Liver (tissue), 9 donors: ENCODE results near the gene DPH2. TPM values are rescaled to one million over a fixed set of nuclear protein-coding genes. Genes with fewer than 3 reads are reported as not detected.

Experiments
- DNase-seq: peaks from one replicate; pipeline ENCODE4 v3.0.0-alpha.2; 2017; ENCODE audit warnings: low spot score
- H3K27ac ChIP-seq, 2 donors: one replicate each; pipeline ENCODE4 v1.7.0; 2013; ENCODE audit warnings: inconsistent platforms in 2 of 2, low read length in 2 of 2, control low read depth in 1 of 2, low read depth in 1 of 2, mild to moderate bottlenecking in 1 of 2
- H3K27me3 ChIP-seq, 4 donors: one replicate each; pipeline versions ENCODE4 v1.6.1 to v1.7.0; 2013; ENCODE audit warnings: low read length in 3 of 4, inconsistent platforms in 1 of 4, mild to moderate bottlenecking in 1 of 4, moderate library complexity in 1 of 4; ENCODE audit not compliant: control insufficient read depth in 4 of 4, insufficient read depth in 4 of 4
- H3K36me3 ChIP-seq, 4 donors: one replicate each; pipeline versions ENCODE4 v1.6.1 to v1.7.0; 2013; ENCODE audit warnings: low read length in 3 of 4, mild to moderate bottlenecking in 3 of 4, low read depth in 1 of 4, moderate library complexity in 1 of 4; ENCODE audit not compliant: control insufficient read depth in 4 of 4, insufficient read depth in 3 of 4
- H3K4me1 ChIP-seq, 4 donors: one replicate each; pipeline versions ENCODE4 v1.6.1 to v1.7.0; 2013; ENCODE audit warnings: low read length in 3 of 4, mild to moderate bottlenecking in 3 of 4, moderate library complexity in 1 of 4; ENCODE audit not compliant: control insufficient read depth in 4 of 4, insufficient read depth in 4 of 4
- H3K4me3 ChIP-seq, 3 donors: one replicate each; pipeline versions ENCODE4 v1.6.1 to v1.7.0; 2013; ENCODE audit warnings: low read length in 3 of 3, control low read depth in 1 of 3, low read depth in 1 of 3, mild to moderate bottlenecking in 1 of 3
- H3K9ac ChIP-seq, 2 donors: one replicate each; pipeline ENCODE4 v1.7.0; 2013; ENCODE audit warnings: low read length in 2 of 2, mild to moderate bottlenecking in 2 of 2, moderate library complexity in 2 of 2, control low read depth in 1 of 2, low read depth in 1 of 2
- H3K9me3 ChIP-seq, 4 donors: one replicate each; pipeline versions ENCODE4 v1.6.1 to v1.7.0; 2013; ENCODE audit warnings: low read length in 3 of 4; ENCODE audit not compliant: control insufficient read depth in 4 of 4
- ATF3 ChIP-seq: IDR thresholded peaks from 2 replicates; pipeline ENCODE4 v1.6.1; 2016; ENCODE audit warnings: antibody characterized with exemption
- CTCF ChIP-seq: fragments of 150-350 bp; IDR thresholded peaks from 2 replicates; pipeline ENCODE4 v1.5.1; 2017; ENCODE audit warnings: improper control_type of control experiment, low read depth, low read length; ENCODE audit not compliant: missing input control
- EGR1 ChIP-seq, 2 donors: IDR thresholded peaks; 2 replicates each; pipeline ENCODE4 v1.6.1; 2016 to 2018; ENCODE audit warnings: antibody characterized with exemption in 2 of 2, low read depth in 2 of 2
- FOXA1 ChIP-seq: IDR thresholded peaks from 2 replicates; pipeline ENCODE4 v1.6.1; 2016; ENCODE audit warnings: antibody characterized with exemption
- HNF4A ChIP-seq, 2 donors: conservative IDR thresholded peaks; 2 replicates each; pipeline ENCODE4 v1.6.1; 2016; ENCODE audit warnings: antibody characterized with exemption in 2 of 2, mild to moderate bottlenecking in 2 of 2
- HNF4G ChIP-seq: IDR thresholded peaks from 2 replicates; pipeline ENCODE4 v1.6.1; 2016; ENCODE audit warnings: antibody characterized with exemption
- JUND ChIP-seq, 2 donors: IDR thresholded peaks; 2 replicates each; pipeline ENCODE4 v1.6.1; 2016; ENCODE audit warnings: antibody characterized with exemption in 2 of 2
- NR2F2 ChIP-seq: IDR thresholded peaks from 2 replicates; pipeline ENCODE4 v1.6.1; 2016; ENCODE audit warnings: antibody characterized with exemption
- RAD21 ChIP-seq, 2 donors: IDR thresholded peaks; 2 replicates each; pipeline ENCODE4 v1.6.1; 2016; ENCODE audit warnings: antibody characterized with exemption in 2 of 2, mild to moderate bottlenecking in 2 of 2
- RXRA ChIP-seq, 2 donors: IDR thresholded peaks; 2 replicates each; pipeline ENCODE4 v1.6.1; 2017 to 2018; ENCODE audit warnings: antibody characterized with exemption in 2 of 2, mild to moderate bottlenecking in 1 of 2
- SP1 ChIP-seq: IDR thresholded peaks from 2 replicates; pipeline ENCODE4 v1.6.1; 2018; ENCODE audit warnings: antibody characterized with exemption, mild to moderate bottlenecking
- TAF1 ChIP-seq: conservative IDR thresholded peaks from 2 replicates; pipeline ENCODE4 v1.6.1; 2016; ENCODE audit warnings: antibody characterized with exemption, mild to moderate bottlenecking
- YY1 ChIP-seq: IDR thresholded peaks from 2 replicates; pipeline ENCODE4 v1.6.1; 2016; ENCODE audit warnings: antibody characterized with exemption, mild to moderate bottlenecking
- ZBTB33 ChIP-seq: IDR thresholded peaks from 2 replicates; pipeline ENCODE4 v1.6.1; 2016; ENCODE audit warnings: antibody characterized with exemption
- WGBS: extraction: QIAGEN DNeasy Blood & Tissue Kit; methylation state at CpG from one replicate; pipeline ENCODE4 v1.1.7; 2013; 5-methylcytosine and 5-hydroxymethylcytosine counted together
- polyA plus RNA-seq, 2 donors: library from polyadenylated mRNA; stranded (reverse) in 1 of 2; unstranded in 1 of 2; fragments of 200-250 nt in 1 of 2; fragments of >200 nt in 1 of 2; fragmentation: Nextera tagmentation in 1 of 2; extraction: Ambion mirVana in 1 of 2; gene quantifications; one replicate each; pipeline versions ENCODE4 v1.2.1 to v1.2.3, GENCODE V29; 2013 to 2015
- total RNA-seq, 2 donors: library from RNA; depleted of rRNA; stranded (reverse); fragments of >200 nt; gene quantifications; one replicate each; pipeline ENCODE4 v1.2.3, GENCODE V29; 2014
- donor health status: healthy.
- donor health status: healthy.
- donor health status: healthy.
- donor health status: healthy.
- donor health status: healthy.

The DPH2 gene
- total and polyA plus RNA-seq, 4 donors, result 9.3 to 20.9 (median 15.4) TPM

GRCh38 chr1:43986712-43987111, 16.9 kb downstream of the DPH2 start:
- no peak overlapping the region for H3K4me3 ChIP-seq
- TF ChIP-seq CTCF, result no peak
- TF ChIP-seq EGR1 (IDR thresholded peaks at IDR 0.05; ENCODE audit: low read depth in 2 of 2), result no peak
- TF ChIP-seq SP1, result no peak
- no peak for TF ChIP-seq ATF3
- TF ChIP-seq YY1, result no peak
- TF ChIP-seq JUND (IDR thresholded peaks at IDR 0.05), result no peak
- no peak for TF ChIP-seq HNF4G
- WGBS, result 70% methylated on average over 6 of the region's 6 CpGs
- H3K27ac ChIP-seq, result no peak overlapping the region
- H3K27me3 ChIP-seq, result no peaks in the 10 kb centered on the region
- peaks cover 0 to 8% (median 6%) of the 10 kb centered on the region in 4 donors for H3K4me1 ChIP-seq
- H3K9ac ChIP-seq, result no peak overlapping the region
- H3K36me3 ChIP-seq, result peaks cover 0 to 4% (median 0%) of the 10 kb centered on the region in 4 donors
- no peaks in the 10 kb centered on the region for H3K9me3 ChIP-seq
- no peak for DNase-seq

GRCh38 chr1:43987159-43987902, 17.5 kb downstream of the DPH2 start:
- H3K9ac ChIP-seq, result no peak overlapping the region
- no peaks in the 10 kb centered on the region for H3K9me3 ChIP-seq
- TF ChIP-seq RXRA (IDR thresholded peaks at IDR 0.05) (peak in 1 of 2 donors; percentile 36), FOXA1 (no peak)
- no peak for DNase-seq
- no peak overlapping the region for H3K4me3 ChIP-seq
- no peaks in the 10 kb centered on the region for H3K27me3 ChIP-seq
- 72% methylated on average over 6 of the region's 6 CpGs for WGBS
- H3K4me1 ChIP-seq, result peaks cover 0 to 15% (median 7%) of the 10 kb centered on the region in 4 donors
- H3K27ac ChIP-seq, result no peak overlapping the region
- peaks cover 0 to 4% (median 0%) of the 10 kb centered on the region in 4 donors for H3K36me3 ChIP-seq

GRCh38 chr1:43990271-43991199, 20.7 kb downstream of the DPH2 start:
- H3K27me3 ChIP-seq, result no peaks in the 10 kb centered on the region
- H3K4me1 ChIP-seq, result peaks cover 0 to 16% (median 7%) of the 10 kb centered on the region in 4 donors
- no peak for DNase-seq
- peak overlapping the region in 2 of 3 donors; percentile 56 to 67 for H3K4me3 ChIP-seq
- H3K9ac ChIP-seq, result no peak overlapping the region
- peak overlapping the region; percentile 45 to 77 for H3K27ac ChIP-seq
- 82% methylated on average over 19 of the region's 19 CpGs for WGBS
- no peaks in the 10 kb centered on the region for H3K9me3 ChIP-seq
- peaks cover 0 to 2% (median 0%) of the 10 kb centered on the region in 4 donors for H3K36me3 ChIP-seq
- TF ChIP-seq ZBTB33 (no peak), RXRA (IDR thresholded peaks at IDR 0.05) (no peak), FOXA1 (no peak), NR2F2 (no peak), HNF4G (no peak), RAD21 (IDR thresholded peaks at IDR 0.05) (no peak), HNF4A (conservative IDR thresholded peaks at IDR 0.05) (no peak), SP1 (no peak), TAF1 (no peak), JUND (IDR thresholded peaks at IDR 0.05) (no peak), CTCF (no peak), YY1 (no peak)
